Choroid plexus epithelial cell (primary cell): ENCODE results near the gene MOCS3.

Experiments used
- DNase-seq: peaks from one replicate; pipeline ENCODE4 v3.0.0-alpha.2; 2010; ENCODE audit warnings: low read depth
- H3K4me3 ChIP-seq: 2 replicates; pipeline ENCODE4 v1.5.1; 2011; ENCODE audit warnings: low read depth, mild to moderate bottlenecking, control low read depth, low read length, moderate library complexity
- CTCF ChIP-seq: conservative IDR thresholded peaks from 2 replicates; pipeline ENCODE4 v1.5.1; 2011; ENCODE audit warnings: low read depth, mild to moderate bottlenecking, control low read depth, inconsistent platforms, low read length, moderate library complexity

Gene MOCS3

GRCh38 chr20:50916257-50916656 lies 42.4 kb upstream of the MOCS3 start:
- peak; percentile 53 for DNase-seq
- H3K4me3 ChIP-seq: no peak overlapping the region
- TF ChIP-seq CTCF: no peak

DNA sequence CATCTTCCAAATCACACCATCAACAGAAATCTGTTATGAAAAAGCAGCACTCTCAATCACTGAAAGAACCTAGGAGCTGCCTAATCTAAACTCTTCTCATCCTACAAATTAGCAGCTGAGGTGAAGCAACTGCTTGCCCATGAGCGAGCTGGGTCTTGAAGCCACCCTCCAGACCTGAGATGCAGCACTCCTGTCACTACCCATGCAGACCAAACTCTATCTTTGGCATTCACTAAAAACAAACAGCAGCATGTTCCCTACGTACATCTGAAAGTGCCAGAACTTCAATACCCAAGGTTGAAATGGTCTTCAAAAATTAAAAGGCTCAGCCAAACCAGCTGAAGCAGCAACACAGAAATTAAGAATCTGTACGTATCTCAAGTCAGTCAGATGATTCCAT lies 41.7 kb upstream of the MOCS3 start:
- no peak for TF ChIP-seq CTCF
- no peak overlapping the region for H3K4me3 ChIP-seq
- no peak for DNase-seq

GRCh38 chr20:50918403-50918802 lies 40.2 kb upstream of the MOCS3 start:
- DNase-seq: peak; percentile 55
- no peak for TF ChIP-seq CTCF
- H3K4me3 ChIP-seq: no peak overlapping the region

- TF ChIP-seq CTCF: no peak
- no peak overlapping the region for H3K4me3 ChIP-seq
- peak; percentile 95 for DNase-seq
Measured at GRCh38 chr20:50919567-50919966, 39.1 kb upstream of the MOCS3 start.

DNA sequence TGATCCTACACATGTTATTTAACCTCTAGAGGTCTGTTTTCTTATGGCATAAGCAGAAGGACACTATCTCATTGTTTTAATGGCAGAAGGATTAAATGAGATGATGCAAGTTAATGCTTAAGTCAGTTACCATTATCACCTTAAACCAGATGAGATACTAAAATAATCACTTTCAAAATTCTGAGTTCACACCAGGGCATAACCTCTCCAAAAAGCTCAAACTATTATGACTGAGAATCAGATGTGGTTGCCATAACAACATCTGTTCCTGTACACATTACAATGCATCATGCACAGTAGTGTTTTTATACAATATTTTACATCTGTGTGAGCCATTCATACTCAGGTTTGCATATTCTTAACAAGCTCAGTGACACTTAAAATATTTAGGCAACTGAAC lies 37.6 kb upstream of the MOCS3 start:
- no peak for TF ChIP-seq CTCF
- no peak overlapping the region for H3K4me3 ChIP-seq
- peak; percentile 48 for DNase-seq

DNA sequence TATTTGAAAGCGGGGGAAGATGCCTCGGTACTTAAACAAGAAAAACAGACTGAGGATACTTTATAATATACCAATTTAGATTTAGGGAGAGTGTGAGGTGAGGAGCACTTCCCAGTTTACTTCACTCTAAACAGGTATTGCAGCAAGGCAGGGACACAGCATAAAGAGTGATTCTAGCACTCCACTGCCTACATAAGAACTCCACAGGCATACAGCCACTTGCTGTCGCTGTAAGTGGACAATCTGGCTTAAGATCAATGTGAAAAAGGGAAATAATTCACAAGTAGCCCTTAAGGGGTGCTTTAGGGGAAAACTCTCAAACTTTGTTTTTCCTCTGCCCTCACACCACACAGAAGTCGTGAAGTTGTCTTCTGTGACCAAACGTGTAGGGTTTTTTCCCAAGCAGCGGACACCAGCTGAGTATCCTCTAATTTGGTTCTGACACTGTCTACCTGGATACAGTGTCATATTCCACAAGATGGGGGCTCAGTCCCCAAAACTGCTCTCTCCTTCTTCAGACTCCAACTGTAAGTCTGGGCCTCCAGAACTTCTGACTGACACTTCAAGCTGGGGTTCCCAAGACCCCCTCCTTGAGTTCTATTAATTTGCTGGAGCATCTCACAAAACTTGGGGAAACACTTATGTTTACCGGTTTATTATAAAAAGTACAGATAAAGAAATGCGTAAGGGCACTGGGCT lies 36.7 kb upstream of the MOCS3 start:
- TF ChIP-seq CTCF: no peak
- H3K4me3 ChIP-seq: no peak overlapping the region

DNA sequence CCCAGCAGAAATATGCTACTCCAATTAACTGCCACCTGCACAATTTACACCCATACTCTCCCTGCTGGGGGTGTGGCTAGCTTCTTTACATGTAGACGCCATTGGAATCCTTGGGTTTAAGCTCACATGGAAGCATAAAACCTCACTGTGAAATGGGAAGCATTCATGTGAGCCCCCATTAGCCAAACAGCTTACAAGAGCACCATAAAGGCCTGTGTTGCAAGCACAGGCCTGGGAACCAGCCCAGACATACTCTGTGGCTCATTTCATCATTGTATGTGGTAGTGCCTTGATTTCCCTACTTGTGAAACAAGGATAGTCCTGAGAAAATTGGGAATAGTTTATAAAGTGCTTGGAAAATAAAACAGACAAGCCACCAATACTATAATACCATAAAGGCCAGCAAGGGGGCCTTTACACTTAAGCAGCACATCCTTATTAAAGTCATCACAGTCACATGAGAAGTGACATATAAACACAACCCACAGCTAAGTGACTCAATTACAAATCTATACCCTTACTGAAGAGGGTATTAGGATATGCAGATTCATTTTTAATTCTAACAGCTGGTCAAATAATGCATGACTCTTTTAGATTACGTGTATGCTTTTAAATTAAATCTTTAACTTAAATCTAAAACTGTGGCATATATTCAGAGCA lies 34.2 kb upstream of the MOCS3 start:
- H3K4me3 ChIP-seq: no peak overlapping the region
- TF ChIP-seq CTCF: no peak
- peak; percentile 37 for DNase-seq

More for the DNA sequence above, 36.7 kb upstream of the MOCS3 start:
- DNase-seq: no peak
